ENCODE results near the gene FEM1B. TPM values are rescaled to one million over a fixed set of nuclear protein-coding genes. Genes with fewer than 3 reads are reported as not detected.
A peak's percentile ranks its signal among the peaks of the same experiment; 100 is the strongest.

Gene FEM1B
- polyA plus RNA-seq (2012; ENCODE audit: low read depth, missing spikeins) = 11.4 TPM

DNA sequence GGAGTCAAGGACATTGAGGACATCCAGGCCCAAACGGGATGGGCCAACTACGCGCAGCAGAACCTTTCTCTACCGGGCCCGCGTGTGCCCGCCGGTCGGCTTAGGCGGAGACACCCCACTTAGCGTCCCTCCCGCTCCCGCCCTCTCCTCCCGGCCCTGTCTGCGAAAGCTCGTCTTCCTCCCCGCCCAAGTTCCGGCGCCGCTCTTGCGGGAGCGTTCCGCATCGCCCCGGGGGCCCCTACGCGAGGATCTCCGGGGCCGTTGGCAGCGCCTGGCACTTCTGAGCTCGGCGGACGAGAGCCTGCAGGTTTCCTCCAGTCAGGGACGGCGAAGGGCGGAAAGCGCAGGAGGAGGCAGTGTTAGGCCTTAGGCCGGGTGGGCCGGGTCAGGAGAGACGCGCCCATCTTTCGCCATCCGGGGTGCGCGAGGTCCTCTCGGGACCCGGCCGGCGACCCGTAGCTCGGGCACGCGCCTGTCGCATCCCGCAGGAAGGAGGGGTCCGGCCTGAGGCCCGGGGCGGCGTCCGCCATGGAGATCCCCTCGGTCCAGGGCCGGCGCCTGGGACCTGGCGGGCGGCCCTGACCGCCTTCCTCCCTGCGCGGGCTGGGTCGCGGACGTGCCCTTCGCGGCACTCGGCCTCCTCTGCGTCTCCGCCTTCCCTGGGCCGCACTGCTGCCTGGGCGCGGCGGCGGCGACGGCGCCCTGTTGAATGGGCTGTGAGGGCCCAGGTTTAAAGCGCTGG lies at the start of gene FEM1B:
FEM1B (plus strand) TSS at position 143 of the 742 bp plus-strand sequence. CDS start 673 bp downstream, outside the sequence.
- peak; percentile 85 for DNase-seq (ENCODE audit: insufficient read length, low spot score)
- TF ChIP-seq PAX5 (IDR thresholded peaks at IDR 0.05; ENCODE audit: insufficient read depth, low read length, severe bottlenecking) (no peak), POU2F2 (IDR thresholded peaks at IDR 0.05; ENCODE audit: low read depth, low read length) (peak; percentile 51), SPI1 (IDR thresholded peaks at IDR 0.05; ENCODE audit: low read depth, low read length) (peak; percentile 14; the same call in 1 of the 2 replicates), POLR2A (IDR thresholded peaks at IDR 0.05; ENCODE audit: low read depth, low read length) (peak; percentile 88), TAF1 (IDR thresholded peaks at IDR 0.05; ENCODE audit: low read depth, low read length) (peak; percentile 89), POLR2AphosphoS5 (IDR thresholded peaks at IDR 0.05; ENCODE audit: low read depth, low read length) (no peak; the same call in none of the 2 replicates)
- peak; percentile 90 for FAIRE-seq

GRCh38 chr15:68228143-68228970 lies 49.2 kb upstream of the FEM1B start:
- peak; percentile 37; the same call in 1 of the 2 replicates for TF ChIP-seq SPI1 (IDR thresholded peaks at IDR 0.05; ENCODE audit: low read depth, low read length)
- TF ChIP-seq POU2F2 (IDR thresholded peaks at IDR 0.05; ENCODE audit: low read depth, low read length) = peak; percentile 15; the same call in 1 of the 2 replicates
- no peak for TF ChIP-seq POLR2AphosphoS5 (IDR thresholded peaks at IDR 0.05; ENCODE audit: low read depth, low read length)
- TF ChIP-seq PAX5 (IDR thresholded peaks at IDR 0.05; ENCODE audit: insufficient read depth, low read length, severe bottlenecking) = no peak
- FAIRE-seq = no peak
- no peak for DNase-seq (ENCODE audit: insufficient read length, low spot score)

DNA sequence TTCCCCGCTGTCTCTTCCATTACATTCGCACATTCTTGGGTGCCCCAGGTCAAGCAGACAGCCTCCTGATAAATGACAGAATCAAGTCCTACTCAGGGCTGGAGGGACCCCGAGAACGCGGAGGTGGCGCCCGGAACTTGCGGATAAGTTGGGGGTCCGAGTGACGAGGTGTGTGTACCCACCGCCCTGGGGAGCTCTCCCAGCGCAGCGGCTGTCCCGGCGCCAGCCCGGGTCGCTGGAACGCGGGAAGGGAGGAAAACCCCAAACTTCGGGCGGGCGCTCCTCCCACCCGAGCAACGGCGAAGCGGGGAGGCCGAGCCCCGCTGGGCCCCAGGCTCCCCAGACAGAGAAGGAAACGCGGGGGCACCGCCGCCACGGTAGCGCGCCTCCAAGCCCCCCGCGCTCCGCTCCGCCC lies 48.6 kb upstream of the FEM1B start:
- FAIRE-seq (no peak), DNase-seq (ENCODE audit: insufficient read length, low spot score) (no peak)
- no peak for TF ChIP-seq POLR2AphosphoS5 (IDR thresholded peaks at IDR 0.05; ENCODE audit: low read depth, low read length)
- no peak for TF ChIP-seq PAX5 (IDR thresholded peaks at IDR 0.05; ENCODE audit: insufficient read depth, low read length, severe bottlenecking)
- TF ChIP-seq SPI1 (IDR thresholded peaks at IDR 0.05; ENCODE audit: low read depth, low read length) = no peak
- peak; percentile 6 for TF ChIP-seq POU2F2 (IDR thresholded peaks at IDR 0.05; ENCODE audit: low read depth, low read length)
- peak; percentile 21; the same call in 1 of the 2 replicates for TF ChIP-seq POLR2A (IDR thresholded peaks at IDR 0.05; ENCODE audit: low read depth, low read length)
- TF ChIP-seq TAF1 (IDR thresholded peaks at IDR 0.05; ENCODE audit: low read depth, low read length) = no peak

GRCh38 chr15:68229386-68230156 lies 48.0 kb upstream of the FEM1B start, which contains the start of gene CLN6:
CLN6 (minus strand) TSS chr15:68229728; CDS start chr15:68229584, 144 bp downstream.
- FAIRE-seq = peak; percentile 88
- peak; percentile 89 for DNase-seq (ENCODE audit: insufficient read length, low spot score)

DNA sequence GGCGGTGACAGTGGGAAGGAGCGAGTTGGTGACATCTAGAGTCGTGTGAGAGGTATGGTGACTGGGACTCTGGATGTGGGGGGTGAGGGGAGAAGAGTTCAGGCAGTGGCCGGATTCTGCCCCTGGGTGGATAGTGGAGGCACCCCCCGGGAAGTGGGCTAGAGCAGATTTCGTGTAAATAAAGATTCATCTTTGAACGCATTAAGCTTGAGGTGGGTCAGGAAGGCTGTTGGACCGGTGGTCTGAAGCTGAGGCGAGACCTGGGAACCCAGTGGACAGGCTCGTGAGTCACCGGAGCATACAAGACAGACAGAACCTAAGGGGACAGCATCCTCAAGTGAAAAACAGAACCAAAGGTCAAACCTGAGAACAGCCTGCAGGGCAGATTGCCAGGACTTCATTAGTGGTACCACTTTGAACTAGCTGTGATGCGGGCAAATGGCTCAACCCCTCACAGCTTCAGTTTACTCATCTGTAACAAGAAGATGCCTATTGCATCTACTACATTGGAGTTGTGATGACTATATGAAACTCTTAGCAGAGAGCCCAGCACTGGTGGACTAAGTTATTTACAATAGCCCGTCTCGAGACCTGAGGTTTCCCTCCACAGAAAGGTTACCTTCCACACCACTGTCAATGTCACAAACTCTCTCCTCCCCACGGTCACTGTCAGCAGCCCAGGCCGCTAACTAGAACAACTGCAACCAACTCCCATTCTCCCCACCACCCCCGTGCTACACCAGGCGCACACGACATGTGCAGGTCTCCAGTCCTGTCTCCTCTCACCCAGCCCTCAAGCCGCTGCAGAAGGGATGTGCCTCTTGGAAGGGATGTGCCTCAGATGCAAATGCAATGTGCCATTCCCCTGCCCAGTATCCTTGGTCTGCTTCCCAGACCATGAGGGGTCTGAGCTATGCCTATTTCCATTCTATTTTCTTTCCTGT lies 47.1 kb upstream of the FEM1B start:
- no peak for TF ChIP-seq POU2F2 (IDR thresholded peaks at IDR 0.05; ENCODE audit: low read depth, low read length)
- TF ChIP-seq PAX5 (IDR thresholded peaks at IDR 0.05; ENCODE audit: insufficient read depth, low read length, severe bottlenecking) = no peak
- TF ChIP-seq SPI1 (IDR thresholded peaks at IDR 0.05; ENCODE audit: low read depth, low read length) = no peak
- TF ChIP-seq POLR2AphosphoS5 (IDR thresholded peaks at IDR 0.05; ENCODE audit: low read depth, low read length) = no peak
- no peak for TF ChIP-seq TAF1 (IDR thresholded peaks at IDR 0.05; ENCODE audit: low read depth, low read length)
- TF ChIP-seq POLR2A (IDR thresholded peaks at IDR 0.05; ENCODE audit: low read depth, low read length) = no peak
- DNase-seq (ENCODE audit: insufficient read length, low spot score) (no peak), FAIRE-seq (peak; percentile 9)

More at GRCh38 chr15:68229386-68230156, 48.0 kb upstream of the FEM1B start, which contains the start of gene CLN6:
- TF ChIP-seq TAF1 (IDR thresholded peaks at IDR 0.05; ENCODE audit: low read depth, low read length) = no peak; the same call in 1 of the 2 replicates
- 0 out of 2 replicates have a peak, but pooled peaks have one; percentile 20 for TF ChIP-seq POU2F2 (IDR thresholded peaks at IDR 0.05; ENCODE audit: low read depth, low read length)
- no peak; the same call in 1 of the 2 replicates for TF ChIP-seq POLR2A (IDR thresholded peaks at IDR 0.05; ENCODE audit: low read depth, low read length)
- TF ChIP-seq SPI1 (IDR thresholded peaks at IDR 0.05; ENCODE audit: low read depth, low read length) = no peak
- no peak; the same call in 1 of the 2 replicates for TF ChIP-seq POLR2AphosphoS5 (IDR thresholded peaks at IDR 0.05; ENCODE audit: low read depth, low read length)
- TF ChIP-seq PAX5 (IDR thresholded peaks at IDR 0.05; ENCODE audit: insufficient read depth, low read length, severe bottlenecking) = peak; percentile 94

- TF ChIP-seq PAX5 (IDR thresholded peaks at IDR 0.05; ENCODE audit: insufficient read depth, low read length, severe bottlenecking) (no peak), POLR2AphosphoS5 (IDR thresholded peaks at IDR 0.05; ENCODE audit: low read depth, low read length) (no peak), POU2F2 (IDR thresholded peaks at IDR 0.05; ENCODE audit: low read depth, low read length) (no peak), SPI1 (IDR thresholded peaks at IDR 0.05; ENCODE audit: low read depth, low read length) (no peak), POLR2A (IDR thresholded peaks at IDR 0.05; ENCODE audit: low read depth, low read length) (no peak), TAF1 (IDR thresholded peaks at IDR 0.05; ENCODE audit: low read depth, low read length) (no peak)
- DNase-seq (ENCODE audit: insufficient read length, low spot score) = no peak
- FAIRE-seq = no peak
Observed at GRCh38 chr15:68231102-68231818, 46.3 kb upstream of the FEM1B start.

GRCh38 chr15:68232449-68232848 lies 45.1 kb upstream of the FEM1B start:
- TF ChIP-seq POU2F2 (IDR thresholded peaks at IDR 0.05; ENCODE audit: low read depth, low read length) (no peak), SPI1 (IDR thresholded peaks at IDR 0.05; ENCODE audit: low read depth, low read length) (no peak), POLR2A (IDR thresholded peaks at IDR 0.05; ENCODE audit: low read depth, low read length) (no peak), POLR2AphosphoS5 (IDR thresholded peaks at IDR 0.05; ENCODE audit: low read depth, low read length) (no peak), TAF1 (IDR thresholded peaks at IDR 0.05; ENCODE audit: low read depth, low read length) (no peak), PAX5 (IDR thresholded peaks at IDR 0.05; ENCODE audit: insufficient read depth, low read length, severe bottlenecking) (no peak)
- no peak for DNase-seq (ENCODE audit: insufficient read length, low spot score)
- no peak for FAIRE-seq
